ENCODE results near the gene LIM2. TPM values are rescaled to one million over a fixed set of nuclear protein-coding genes. Genes with fewer than 3 reads are reported as not detected.
A peak's percentile ranks its signal among the peaks of the same experiment; 100 is the strongest.

The LIM2 gene
- total and polyA plus RNA-seq, 9 of the 15 experiments (the other 6 are each of a cell fraction or from before 2014, with no cell fraction given), result 0.07 to 0.45 (median 0.18) TPM; not detected in 4

- no peak for ATAC-seq
- ChIA-PET POLR2A (interaction anchor here (0.6 to 1.7 kb wide), 2 partner anchors 21 to 137 kb away, joined by 3 to 5 read pairs; no protein-coding TSS in a partner anchor), CTCF (ENCODE audit: low intra/inter-chr PET ratio) (no interaction called here)
- in situ Hi-C loops (cut with MboI), result no loop called here
- peak overlapping the region in 1 of 2 experiments; percentile 82; a peak in 1 of 4 replicates for H3K9ac ChIP-seq (ENCODE audit: insufficient read depth in 1 of 2, low read depth in 2 of 2, low read length in 2 of 2)
- H3K79me2 ChIP-seq (ENCODE audit: control insufficient read depth, insufficient read depth, low read length), result no peaks in the 10 kb centered on the region; the same call in 2 of the 3 replicates
- FAIRE-seq, result no peak
- intact Hi-C loops (cut with micrococcal nuclease), result no loop called here
- H3K9me1 ChIP-seq (ENCODE audit: control insufficient read depth, insufficient read depth, low read length), result no peaks in the 10 kb centered on the region
- no peaks in the 10 kb centered on the region for H3K9me3 ChIP-seq (replicated peaks; ENCODE audit: control insufficient read depth, insufficient read depth, low read depth, low read length)
- WGBS (ENCODE audit: insufficient coverage, low coverage, missing lambda C conversion rate), result 69% methylated on average over 9 of the region's 14 CpGs
- no peak overlapping the region for H3K4me2 ChIP-seq (ENCODE audit: insufficient read depth, low read length)
- no peaks in the 10 kb centered on the region for H3K36me3 ChIP-seq (ENCODE audit: control insufficient read depth, insufficient read depth, low read length)
- H3K4me1 ChIP-seq (replicated peaks in 1 of 2; ENCODE audit: control insufficient read depth in 2 of 2, insufficient read depth in 2 of 2, low read length in 2 of 2), result peaks cover 18 to 35% of the 10 kb centered on the region in 2 experiments; a peak in 4 of 5 replicates
- TF ChIP-seq ELF2 (CRISPR knock-in tag; IDR thresholded peaks at IDR 0.05) (no peak), POLR2G (IDR thresholded peaks at IDR 0.05; ENCODE audit: low read depth, low read length) (peak; percentile 35; the same call in 1 of the 2 replicates)
- no peaks in the 10 kb centered on the region for H4K20me1 ChIP-seq (replicated peaks; ENCODE audit: control insufficient read depth, insufficient read depth, low read length)
- H3K27me3 ChIP-seq (ENCODE audit: control insufficient read depth in 2 of 2, insufficient read depth in 2 of 2, low read length in 2 of 2), result no peaks in the 10 kb centered on the region
- DNase-seq (ENCODE audit: extremely low read depth in 1 of 4, low spot score in 3 of 4), result no peak
- no TSS peak for BruUV-seq (replicated peaks)
- no peak overlapping the region for H3K27ac ChIP-seq (ENCODE audit: extremely low read depth, low read depth, low read length)
- H3K4me3 ChIP-seq, result no peak overlapping the region
- H2AFZ ChIP-seq (ENCODE audit: low read depth, low read length), result no peak overlapping the region
Observed at GRCh38 chr19:51389143-51389542, 1.4 kb upstream of the LIM2 start.

GRCh38 chr19:51386882-51387520 lies 773 bp downstream of the LIM2 start:
- intact Hi-C loops (cut with micrococcal nuclease), result no loop called here
- H3K4me2 ChIP-seq (ENCODE audit: insufficient read depth, low read length), result no peak overlapping the region
- no peaks in the 10 kb centered on the region for H4K20me1 ChIP-seq (replicated peaks; ENCODE audit: control insufficient read depth, insufficient read depth, low read length)
- H3K36me3 ChIP-seq (ENCODE audit: control insufficient read depth, insufficient read depth, low read length), result no peaks in the 10 kb centered on the region
- no peak overlapping the region for H3K27ac ChIP-seq (ENCODE audit: extremely low read depth, low read depth, low read length)
- H3K9ac ChIP-seq (ENCODE audit: insufficient read depth in 1 of 2, low read depth in 2 of 2, low read length in 2 of 2), result peak overlapping the region in 1 of 2 experiments; percentile 26; a peak in 1 of 4 replicates
- no peak for FAIRE-seq
- BruUV-seq (replicated peaks), result no TSS peak
- POLR2A ChIA-PET, result interaction anchor here (0.6 to 1.0 kb wide), 2 partner anchors 28 to 136 kb away, joined by 3 read pairs; no protein-coding TSS in a partner anchor
- H3K4me3 ChIP-seq, result no peak overlapping the region
- H2AFZ ChIP-seq (ENCODE audit: low read depth, low read length), result no peak overlapping the region
- CTCF ChIA-PET (ENCODE audit: low intra/inter-chr PET ratio), result no interaction called here
- peaks cover 13 to 32% of the 10 kb centered on the region in 2 experiments; a peak in 4 of 5 replicates for H3K4me1 ChIP-seq (replicated peaks in 1 of 2; ENCODE audit: control insufficient read depth in 2 of 2, insufficient read depth in 2 of 2, low read length in 2 of 2)
- no peak for ATAC-seq
- in situ Hi-C loops (cut with MboI), result no loop called here
- no peak for DNase-seq (ENCODE audit: extremely low read depth in 1 of 4, low spot score in 3 of 4)
- H3K9me3 ChIP-seq (replicated peaks; ENCODE audit: control insufficient read depth, insufficient read depth, low read depth, low read length), result no peaks in the 10 kb centered on the region
- H3K9me1 ChIP-seq (ENCODE audit: control insufficient read depth, insufficient read depth, low read length), result no peaks in the 10 kb centered on the region
- no peaks in the 10 kb centered on the region for H3K79me2 ChIP-seq (ENCODE audit: control insufficient read depth, insufficient read depth, low read length)
- H3K27me3 ChIP-seq (ENCODE audit: control insufficient read depth in 2 of 2, insufficient read depth in 2 of 2, low read length in 2 of 2), result no peaks in the 10 kb centered on the region
- 82% methylated on average over 12 of the region's 14 CpGs for WGBS (ENCODE audit: insufficient coverage, low coverage, missing lambda C conversion rate)
- TF ChIP-seq RFX1 (IDR thresholded peaks at IDR 0.05) (peak; percentile 53), FOXA1 (IDR thresholded peaks at IDR 0.05; ENCODE audit: borderline replicate concordance) (no peak)
